Measurements from ENCODE around the gene POC5. TPM values are rescaled to one million over a fixed set of nuclear protein-coding genes. Genes with fewer than 3 reads are reported as not detected.
"Not testable (repeated sequence)": the region's sequence is repeated elsewhere in the genome, so short reads cannot be mapped to it uniquely, and the experiment has no call there.

POC5 gene
- total RNA-seq, 1 donor from 2014 or later = 9.1 TPM

- intact Hi-C loops (cut with DNase I) = no loop called here
- H3K4me1 ChIP-seq = no peaks in the 10 kb centered on the region
- no peak overlapping the region for H3K27ac ChIP-seq
- no peak for TF ChIP-seq CTCF (IDR thresholded peaks at IDR 0.05)
- H3K36me3 ChIP-seq = no peaks in the 10 kb centered on the region
- ATAC-seq (no peak), DNase-seq (no peak)
- no peaks in the 10 kb centered on the region for H3K9me3 ChIP-seq
- H3K27me3 ChIP-seq = no peaks in the 10 kb centered on the region
- no peak overlapping the region for H3K4me3 ChIP-seq
Measured at GRCh38 chr5:75727931-75728330, 10.7 kb upstream of the POC5 start.

GRCh38 chr5:75726224-75726623 is 9.0 kb upstream of the POC5 start:
- H3K4me3 ChIP-seq; H3K9me3 ChIP-seq; H3K27me3 ChIP-seq; H3K36me3 ChIP-seq; intact Hi-C loops (cut with DNase I); H3K27ac ChIP-seq; H3K4me1 ChIP-seq; ATAC-seq; DNase-seq: not testable (repeated sequence)

- H3K27ac ChIP-seq = no peak overlapping the region
- no peaks in the 10 kb centered on the region for H3K4me1 ChIP-seq
- ATAC-seq = no peak
- TF ChIP-seq CTCF (IDR thresholded peaks at IDR 0.05) = no peak
- no peaks in the 10 kb centered on the region for H3K9me3 ChIP-seq
- H3K36me3 ChIP-seq = no peaks in the 10 kb centered on the region
- H3K27me3 ChIP-seq = no peaks in the 10 kb centered on the region
- no peak for DNase-seq
- H3K4me3 ChIP-seq = no peak overlapping the region
- intact Hi-C loops (cut with DNase I) = no loop called here
Measured at GRCh38 chr5:75723378-75723777, 6.1 kb upstream of the POC5 start.

- no peak overlapping the region for H3K27ac ChIP-seq
- H3K4me1 ChIP-seq = peaks cover 1% of the 10 kb centered on the region
- no peak for DNase-seq
- H3K4me3 ChIP-seq = no peak overlapping the region
- H3K9me3 ChIP-seq = no peaks in the 10 kb centered on the region
- ATAC-seq = no peak
- intact Hi-C loops (cut with DNase I) = no loop called here
- no peaks in the 10 kb centered on the region for H3K27me3 ChIP-seq
- no peak for TF ChIP-seq CTCF (IDR thresholded peaks at IDR 0.05)
- H3K36me3 ChIP-seq = no peaks in the 10 kb centered on the region
Measured at GRCh38 chr5:75721573-75721972, 4.3 kb upstream of the POC5 start.

- ATAC-seq = peak; percentile 4
- no peak overlapping the region for H3K27ac ChIP-seq
- H3K4me3 ChIP-seq = no peak overlapping the region
- TF ChIP-seq CTCF (IDR thresholded peaks at IDR 0.05) = no peak
- intact Hi-C loops (cut with DNase I) = no loop called here
- peaks cover 8% of the 10 kb centered on the region for H3K4me1 ChIP-seq
- H3K9me3 ChIP-seq = no peaks in the 10 kb centered on the region
- DNase-seq = no peak
- H3K27me3 ChIP-seq = no peaks in the 10 kb centered on the region
- H3K36me3 ChIP-seq = no peaks in the 10 kb centered on the region
Measured at GRCh38 chr5:75720882-75721281, 3.6 kb upstream of the POC5 start.

GRCh38 chr5:75716715-75717081 is 539 bp downstream of the POC5 start:
- no peak for TF ChIP-seq CTCF (IDR thresholded peaks at IDR 0.05)
- H3K4me3 ChIP-seq = peak overlapping the region; percentile 78
- intact Hi-C loops (cut with DNase I) = no loop called here
- H3K9me3 ChIP-seq = no peaks in the 10 kb centered on the region
- peaks cover 9% of the 10 kb centered on the region for H3K4me1 ChIP-seq
- ATAC-seq (no peak), DNase-seq (no peak)
- H3K27me3 ChIP-seq = no peaks in the 10 kb centered on the region
- H3K27ac ChIP-seq = peak overlapping the region; percentile 82
- peaks cover 9% of the 10 kb centered on the region for H3K36me3 ChIP-seq

All from upper lobe of right lung (tissue), 1 donor.